AG09319 (cell line): ENCODE results near the gene TMEM80.

Experiments
- DNase-seq: peaks from one replicate; pipeline ENCODE4 v3.0.0-alpha.2; 2010; ENCODE audit warnings: low read depth; ENCODE audit errors: extremely low read depth
- CTCF ChIP-seq: IDR thresholded peaks from 2 replicates; pipeline ENCODE4 v1.5.1; 2011; ENCODE audit warnings: low read depth, mild to moderate bottlenecking, inconsistent platforms, low read length, moderate library complexity

Gene TMEM80

GRCh38 chr11:708511-708910 lies 12.9 kb downstream of the TMEM80 start:
- TF ChIP-seq CTCF: no peak
- DNase-seq: no peak

DNA sequence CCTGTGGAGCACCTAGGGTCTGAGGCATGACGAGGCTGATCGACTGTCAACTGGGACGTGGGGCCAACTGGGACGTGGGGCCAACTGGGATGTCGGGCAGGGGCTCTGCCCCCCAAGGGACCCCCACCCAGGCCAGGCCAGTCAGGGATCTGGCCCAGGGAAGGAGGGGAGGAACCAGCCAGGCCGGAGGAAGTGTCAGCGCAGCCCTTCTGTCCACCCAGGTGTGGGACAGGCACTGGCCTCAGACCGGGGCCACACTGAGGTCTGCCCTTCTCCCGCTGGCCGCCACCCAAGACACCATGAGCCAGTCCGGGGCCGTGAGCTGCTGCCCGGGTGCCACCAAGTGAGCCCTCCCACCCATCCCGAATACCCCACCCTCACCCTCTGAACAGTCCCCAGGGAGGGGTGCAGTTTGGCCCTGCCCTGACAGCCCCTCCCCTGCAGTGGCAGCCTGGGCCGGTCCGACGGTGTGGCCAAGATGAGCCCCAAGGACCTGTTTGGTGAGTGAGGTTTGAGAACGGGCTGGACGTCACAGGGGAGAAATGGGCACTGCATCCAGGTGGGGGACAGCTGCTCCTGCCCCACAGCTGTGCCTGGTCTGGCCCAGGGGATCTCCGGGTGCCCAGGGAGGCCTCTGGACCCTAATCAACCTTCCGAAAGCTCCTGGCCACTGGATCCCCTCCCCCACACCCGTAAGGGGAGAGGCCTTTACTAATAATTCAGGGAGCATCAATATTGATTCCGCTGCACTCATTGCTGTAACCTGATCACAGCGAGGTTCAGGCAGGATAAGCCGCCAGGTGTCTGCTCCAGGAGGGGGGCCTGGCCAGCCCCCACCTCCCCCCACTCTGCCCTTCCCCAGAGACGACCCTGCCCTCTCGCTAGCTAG lies 13.7 kb downstream of the TMEM80 start:
- DNase-seq: no peak
- TF ChIP-seq CTCF: no peak

DNA sequence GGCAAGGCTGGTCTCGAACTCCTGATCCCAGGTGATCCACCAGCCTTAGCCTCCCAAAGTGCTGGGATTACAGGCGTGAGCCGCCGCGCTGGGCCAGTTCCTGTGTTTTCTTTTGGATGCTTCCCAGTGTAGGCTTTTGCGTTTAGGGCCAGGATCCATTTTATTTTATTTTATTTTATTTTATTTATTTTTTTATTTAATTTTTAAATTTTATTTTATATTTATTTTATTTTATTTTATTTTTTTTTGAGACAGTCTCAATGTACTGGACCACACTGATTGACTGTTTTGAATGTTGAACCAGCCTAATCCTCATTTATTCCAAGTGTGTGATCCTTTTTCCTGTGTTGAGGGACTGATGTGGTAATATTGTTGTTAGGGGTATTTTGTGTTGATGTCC lies 18.8 kb downstream of the TMEM80 start:
- no peak for DNase-seq
- TF ChIP-seq CTCF: no peak

- no peak for DNase-seq
Observed at GRCh38 chr11:719214-720016, 23.8 kb downstream of the TMEM80 start.

GRCh38 chr11:720017-720641 lies 24.5 kb downstream of the TMEM80 start:
- TF ChIP-seq CTCF: no peak
- no peak for DNase-seq

More at GRCh38 chr11:719214-720016, 23.8 kb downstream of the TMEM80 start:
- no peak for TF ChIP-seq CTCF

DNA sequence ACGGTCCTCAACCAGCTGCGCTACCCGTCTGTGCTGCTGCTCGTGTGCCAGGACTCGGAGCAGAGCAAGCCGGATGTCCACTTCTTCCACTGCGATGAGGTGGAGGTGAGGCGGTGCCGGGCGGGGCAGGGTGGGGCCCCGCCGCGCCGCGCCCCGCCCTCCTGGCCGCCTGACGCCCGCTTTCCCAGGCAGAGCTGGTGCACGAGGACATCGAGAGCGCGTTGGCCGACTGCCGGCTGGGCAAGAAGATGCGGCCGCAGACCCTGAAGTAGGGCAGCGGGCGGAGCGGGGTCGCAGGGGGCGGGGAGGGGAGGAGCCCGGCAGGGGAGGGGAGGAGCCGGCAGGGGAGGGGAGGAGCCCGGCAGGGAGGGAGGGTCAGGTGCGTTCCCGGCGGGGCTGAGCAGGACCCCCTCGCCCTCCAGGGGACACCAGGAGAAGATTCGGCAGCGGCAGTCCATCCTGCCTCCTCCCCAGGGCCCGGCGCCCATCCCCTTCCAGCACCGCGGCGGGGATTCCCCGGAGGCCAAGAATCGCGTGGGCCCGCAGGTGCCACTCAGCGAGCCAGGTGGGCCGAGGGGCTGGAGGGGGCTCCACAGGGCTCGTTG lies 25.1 kb downstream of the TMEM80 start:
- no peak for TF ChIP-seq CTCF
- DNase-seq: no peak
